ENCODE data around the gene PHKB.
"Not testable (repeated sequence)": the region's sequence is repeated elsewhere in the genome, so short reads cannot be mapped to it uniquely, and the experiment has no call there.

PHKB gene

GRCh38 chr16:47458331-47458730, 2.8 kb upstream of the PHKB start:
- FAIRE-seq (no peak), DNase-seq (ENCODE audit: insufficient read length) (no peak)
- no peak for TF ChIP-seq TAF1 (IDR thresholded peaks at IDR 0.05; ENCODE audit: borderline replicate concordance, low read depth, low read length)
- no peak for TF ChIP-seq POLR2AphosphoS5 (IDR thresholded peaks at IDR 0.05; ENCODE audit: low read depth, low read length)
- TF ChIP-seq POLR2A (IDR thresholded peaks at IDR 0.05; ENCODE audit: low read depth, low read length): no peak

- no peak for FAIRE-seq
- DNase-seq (ENCODE audit: insufficient read length): no peak
- TF ChIP-seq POLR2A (IDR thresholded peaks at IDR 0.05; ENCODE audit: low read depth, low read length): no peak
- TF ChIP-seq TAF1 (IDR thresholded peaks at IDR 0.05; ENCODE audit: borderline replicate concordance, low read depth, low read length): no peak
Measured at GRCh38 chr16:47459603-47460002, 1.5 kb upstream of the PHKB start.

DNA sequence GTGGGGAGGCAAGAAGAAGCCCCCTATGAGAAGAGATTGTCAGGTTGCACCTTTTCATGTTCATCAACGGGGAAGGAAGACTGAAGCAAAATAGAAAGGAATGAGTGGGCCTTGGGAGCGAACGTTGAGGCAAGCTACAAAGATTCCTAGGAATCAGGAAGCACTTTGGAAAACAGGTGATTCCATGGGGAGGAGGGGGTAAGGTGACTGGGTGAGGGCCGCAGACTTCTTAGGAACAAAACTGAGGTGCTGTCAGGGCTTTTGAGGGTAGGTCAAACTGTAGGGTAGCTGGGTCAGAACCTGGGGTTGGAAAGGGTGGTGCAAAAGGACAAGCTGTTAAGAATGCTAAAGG, 796 bp upstream of the PHKB start:
- no peak for TF ChIP-seq TAF1 (IDR thresholded peaks at IDR 0.05; ENCODE audit: borderline replicate concordance, low read depth, low read length)
- no peak for TF ChIP-seq POLR2A (IDR thresholded peaks at IDR 0.05; ENCODE audit: low read depth, low read length)
- no peak for TF ChIP-seq POLR2AphosphoS5 (IDR thresholded peaks at IDR 0.05; ENCODE audit: low read depth, low read length)
- FAIRE-seq (no peak), DNase-seq (ENCODE audit: insufficient read length) (no peak)

- DNase-seq (ENCODE audit: insufficient read length) (no peak), FAIRE-seq (peak; percentile 53)
- TF ChIP-seq TAF1 (IDR thresholded peaks at IDR 0.05; ENCODE audit: borderline replicate concordance, low read depth, low read length): no peak
Measured at GRCh38 chr16:47461598-47462266, 601 bp downstream of the PHKB start.

DNA sequence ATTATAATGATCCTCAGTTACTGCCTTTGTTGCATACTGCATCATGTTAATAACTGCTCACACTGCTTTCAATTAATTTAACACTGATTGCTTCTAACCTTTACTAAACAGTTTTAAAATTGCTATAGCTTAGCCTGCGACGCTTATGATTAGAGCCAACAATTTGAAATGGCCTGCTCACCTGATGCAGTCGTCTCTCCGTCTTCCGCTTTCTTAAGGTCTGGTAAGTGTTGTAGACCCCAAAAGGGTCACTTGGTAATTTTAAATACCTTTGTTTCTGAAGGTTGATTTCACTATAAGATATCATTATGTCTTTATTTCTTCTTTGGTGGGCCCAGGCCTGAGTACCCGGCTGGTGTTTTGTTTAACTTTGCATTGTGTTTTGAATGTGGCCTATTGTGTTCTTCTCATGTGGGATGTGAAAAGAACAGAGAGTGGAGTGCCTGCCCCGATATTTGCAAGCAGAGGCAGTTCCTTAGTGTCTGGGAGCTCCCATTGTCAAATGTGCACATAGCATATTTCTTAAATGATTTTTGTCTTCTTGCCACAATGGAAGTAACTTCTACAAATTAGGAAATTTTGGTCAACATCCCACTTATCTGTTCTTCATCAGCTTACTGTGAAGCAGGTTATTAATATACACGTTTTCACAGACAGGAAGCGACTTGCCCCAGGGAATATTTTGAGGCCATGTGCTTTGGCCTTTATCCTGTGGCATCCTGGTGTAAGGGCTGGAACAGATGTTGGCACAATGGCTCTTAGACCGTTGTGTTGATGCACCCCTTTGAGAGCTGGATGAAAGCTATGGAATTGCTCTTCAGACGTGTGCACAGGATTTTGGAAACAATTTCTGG, 2.9 kb downstream of the PHKB start:
- DNase-seq (ENCODE audit: insufficient read length): no peak
- no peak for FAIRE-seq
- TF ChIP-seq TAF1 (IDR thresholded peaks at IDR 0.05; ENCODE audit: borderline replicate concordance, low read depth, low read length): no peak
- no peak for TF ChIP-seq POLR2AphosphoS5 (IDR thresholded peaks at IDR 0.05; ENCODE audit: low read depth, low read length)
- no peak for TF ChIP-seq POLR2A (IDR thresholded peaks at IDR 0.05; ENCODE audit: low read depth, low read length)

GRCh38 chr16:47465919-47466630, 4.9 kb downstream of the PHKB start:
- no peak for TF ChIP-seq POLR2A (IDR thresholded peaks at IDR 0.05; ENCODE audit: low read depth, low read length)
- no peak for TF ChIP-seq TAF1 (IDR thresholded peaks at IDR 0.05; ENCODE audit: borderline replicate concordance, low read depth, low read length)
- no peak for TF ChIP-seq POLR2AphosphoS5 (IDR thresholded peaks at IDR 0.05; ENCODE audit: low read depth, low read length)
- DNase-seq (ENCODE audit: insufficient read length) (no peak), FAIRE-seq (no peak)

GRCh38 chr16:47467501-47467900, 6.4 kb downstream of the PHKB start:
- FAIRE-seq (peak; percentile 9), DNase-seq (ENCODE audit: insufficient read length) (no peak)
- TF ChIP-seq POLR2AphosphoS5 (IDR thresholded peaks at IDR 0.05; ENCODE audit: low read depth, low read length): no peak
- no peak for TF ChIP-seq POLR2A (IDR thresholded peaks at IDR 0.05; ENCODE audit: low read depth, low read length)

DNA sequence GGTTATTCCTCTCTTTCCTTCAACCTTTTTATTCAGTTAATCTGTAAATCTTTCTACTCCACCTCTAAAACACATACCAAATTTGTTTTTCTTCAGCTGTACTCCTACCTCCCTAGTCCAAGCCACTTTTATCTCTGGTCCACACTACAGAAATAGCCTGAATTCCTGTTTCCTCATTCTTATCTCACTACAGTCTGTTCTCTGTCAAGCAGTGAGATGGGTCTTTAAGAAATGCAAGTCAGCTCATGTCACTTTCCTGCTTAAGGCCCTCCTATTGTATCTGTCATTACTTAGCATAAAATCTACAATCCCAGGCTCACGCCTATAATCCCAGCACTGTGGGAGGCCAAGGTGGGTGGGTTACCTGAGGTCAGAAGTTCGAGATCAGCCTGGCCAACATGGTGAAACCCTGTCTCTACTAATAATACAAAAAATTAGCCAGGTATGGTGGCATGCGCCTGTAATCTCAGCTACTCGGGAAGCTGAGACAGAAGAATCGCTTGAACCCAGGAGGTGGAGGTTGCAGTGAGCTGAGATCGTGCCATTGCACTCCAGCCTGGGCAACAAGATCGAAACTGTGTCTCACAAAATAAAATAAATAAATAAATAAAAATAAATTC, 7.0 kb downstream of the PHKB start:
- FAIRE-seq; DNase-seq (ENCODE audit: insufficient read length): not testable (repeated sequence)

- peak; percentile 21 for FAIRE-seq
- DNase-seq (ENCODE audit: insufficient read length): no peak
- TF ChIP-seq POLR2A (IDR thresholded peaks at IDR 0.05; ENCODE audit: low read depth, low read length) (no peak), POLR2AphosphoS5 (IDR thresholded peaks at IDR 0.05; ENCODE audit: low read depth, low read length) (no peak), TAF1 (IDR thresholded peaks at IDR 0.05; ENCODE audit: borderline replicate concordance, low read depth, low read length) (no peak)
Measured at GRCh38 chr16:47469227-47469626, 8.1 kb downstream of the PHKB start.

GRCh38 chr16:47470211-47470610, 9.1 kb downstream of the PHKB start:
- TF ChIP-seq POLR2A (IDR thresholded peaks at IDR 0.05; ENCODE audit: low read depth, low read length): no peak
- no peak for TF ChIP-seq POLR2AphosphoS5 (IDR thresholded peaks at IDR 0.05; ENCODE audit: low read depth, low read length)
- TF ChIP-seq TAF1 (IDR thresholded peaks at IDR 0.05; ENCODE audit: borderline replicate concordance, low read depth, low read length): no peak
- no peak for FAIRE-seq
- DNase-seq (ENCODE audit: insufficient read length): no peak

DNA sequence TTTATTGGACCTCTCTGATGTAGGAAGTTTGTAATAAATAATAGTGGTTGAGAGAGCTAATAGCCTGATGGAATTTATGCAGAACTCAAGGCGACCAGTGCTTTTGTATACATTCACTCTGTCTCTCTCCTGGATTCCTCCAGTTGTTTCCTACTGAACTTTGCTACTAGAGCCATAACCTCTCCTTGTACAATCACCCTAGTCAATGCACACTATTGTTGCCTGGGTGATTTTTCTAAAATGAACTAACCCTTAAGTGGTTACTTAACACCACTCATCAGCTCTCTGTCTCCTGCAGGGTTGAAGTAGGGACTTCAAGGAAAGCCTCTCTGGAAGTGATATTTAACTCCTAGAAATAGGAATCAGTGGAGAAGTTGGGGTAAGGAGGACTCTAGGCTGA, 9.7 kb downstream of the PHKB start:
- DNase-seq (ENCODE audit: insufficient read length): no peak
- FAIRE-seq: no peak
- no peak for TF ChIP-seq TAF1 (IDR thresholded peaks at IDR 0.05; ENCODE audit: borderline replicate concordance, low read depth, low read length)
- no peak for TF ChIP-seq POLR2AphosphoS5 (IDR thresholded peaks at IDR 0.05; ENCODE audit: low read depth, low read length)
- TF ChIP-seq POLR2A (IDR thresholded peaks at IDR 0.05; ENCODE audit: low read depth, low read length): no peak

DNA sequence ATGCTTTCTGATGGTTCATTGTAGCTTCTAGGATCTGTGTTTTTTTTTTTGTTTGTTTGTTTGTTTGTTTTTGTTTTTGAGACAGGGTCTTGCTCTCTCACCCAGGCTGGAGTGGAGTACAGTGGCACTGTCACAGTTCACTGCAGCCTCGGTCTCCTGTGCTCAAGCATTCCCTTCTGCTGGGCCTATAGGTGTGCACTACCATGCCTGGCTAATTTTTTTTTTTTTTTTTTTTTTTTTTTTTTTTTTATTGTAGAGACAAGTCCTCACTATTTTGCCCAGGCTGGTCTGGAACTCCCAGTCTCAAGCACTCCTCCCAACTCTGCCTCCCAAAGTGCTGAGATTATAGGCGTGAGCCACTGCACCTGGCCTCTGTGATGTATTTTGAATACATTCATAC, 11.9 kb downstream of the PHKB start:
- FAIRE-seq; DNase-seq (ENCODE audit: insufficient read length): not testable (repeated sequence)

Measured in GM12892 (cell line).